Activated CD8-positive, alpha-beta T cell treated with anti-CD3 and anti-CD28 coated beads for 36 hours (primary cell): ENCODE results near the gene VPS39. TPM values are rescaled to one million over a fixed set of nuclear protein-coding genes. Genes with fewer than 3 reads are reported as not detected.

Experiments
- ATAC-seq: fragments of 200-7000 bp; cut with Tn5 transposase; one replicate; pipeline ENCODE4 v1.10.0; 2021; ENCODE audit warnings: mild to moderate bottlenecking, moderate library complexity
- CTCF ChIA-PET: fragments of 350-600 bp; sonication (Branson Sonifier 250); formaldehyde crosslinking; loops from one replicate; lab custom pipeline; 2021; ENCODE audit warnings: antibody characterized with exemption; lab: Charles Lee
- POLR2A ChIA-PET: fragments of 350-600 bp; sonication (Branson Sonifier 250); formaldehyde crosslinking; loops from one replicate; lab custom pipeline; 2021; ENCODE audit warnings: antibody characterized with exemption; lab: Charles Lee
- DNase-seq: peaks from one replicate; pipeline ENCODE4 v3.0.0-alpha.2; 2020
- H3K27ac Mint-ChIP-seq: one replicate; pipeline ENCODE4 v1.8.0; 2021; ENCODE audit warnings: mild to moderate bottlenecking, mixed read lengths
- H3K27me3 Mint-ChIP-seq: one replicate; pipeline ENCODE4 v1.8.0; 2021; ENCODE audit warnings: mixed read lengths
- H3K36me3 Mint-ChIP-seq: one replicate; pipeline ENCODE4 v1.8.0; 2021; ENCODE audit warnings: low read depth, mixed read lengths
- H3K4me1 Mint-ChIP-seq: one replicate; pipeline ENCODE4 v1.8.0; 2021; ENCODE audit warnings: low read depth, mixed read lengths
- H3K4me3 Mint-ChIP-seq: one replicate; pipeline ENCODE4 v1.8.0; 2021; ENCODE audit warnings: mild to moderate bottlenecking, moderate library complexity, mixed read lengths
- H3K9me3 Mint-ChIP-seq: one replicate; pipeline ENCODE4 v1.8.0; 2021; ENCODE audit warnings: mixed read lengths
- intact Hi-C: fragments of 100-400 bp; cut with micrococcal nuclease; formaldehyde crosslinking; loops from one replicate; pipeline ENCODE4 v1.10.0; 2022
- total RNA-seq, 2 experiments: library from RNA; stranded (reverse); gene quantifications; one replicate each; pipeline ENCODE4 v1.2.3, GENCODE V29; 2021
- TF ChIP-seq, protein P1 (sequence below): fragments of 200-600 bp; IDR thresholded peaks from one replicate; pipeline ENCODE4 v1.8.0; 2022; ENCODE audit warnings: antibody characterized with exemption, mild to moderate bottlenecking

VPS39 gene
- total RNA-seq, 2 experiments from 2014 or later: 47.3 to 49.8 TPM

DNA sequence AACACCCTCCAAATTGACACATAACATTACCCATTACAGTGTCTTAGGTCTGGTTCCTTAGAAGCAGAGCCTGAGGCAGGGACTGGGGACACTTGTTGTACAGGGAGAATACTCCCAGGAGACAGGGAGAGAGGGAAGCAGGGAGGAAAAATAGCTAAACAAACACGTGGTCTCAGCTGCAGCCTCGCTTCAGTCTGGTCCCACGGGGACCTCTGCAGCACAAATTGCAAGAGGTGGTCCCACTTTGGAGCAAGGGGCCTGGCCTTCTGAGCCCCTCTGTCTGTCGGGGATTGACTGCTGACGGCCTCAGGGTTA, 88.7 kb downstream of the VPS39 start:
- DNase-seq: no peak
- Mint-ChIP-seq H3K9me3 (no peaks in the 10 kb centered on the region), H3K27me3 (no peaks in the 10 kb centered on the region), H3K27ac (no peak overlapping the region), H3K4me3 (no peak overlapping the region), H3K36me3 (no peaks in the 10 kb centered on the region), H3K4me1 (no peaks in the 10 kb centered on the region)
- POLR2A ChIA-PET: no interaction called here
- ATAC-seq: no peak
- intact Hi-C loops: no loop called here
- CTCF ChIA-PET: interaction anchor here (1.6 kb wide), 1 partner anchor 18 kb away, joined by 7 read pairs; no protein-coding TSS in a partner anchor
- TF ChIP-seq, protein P1, sequence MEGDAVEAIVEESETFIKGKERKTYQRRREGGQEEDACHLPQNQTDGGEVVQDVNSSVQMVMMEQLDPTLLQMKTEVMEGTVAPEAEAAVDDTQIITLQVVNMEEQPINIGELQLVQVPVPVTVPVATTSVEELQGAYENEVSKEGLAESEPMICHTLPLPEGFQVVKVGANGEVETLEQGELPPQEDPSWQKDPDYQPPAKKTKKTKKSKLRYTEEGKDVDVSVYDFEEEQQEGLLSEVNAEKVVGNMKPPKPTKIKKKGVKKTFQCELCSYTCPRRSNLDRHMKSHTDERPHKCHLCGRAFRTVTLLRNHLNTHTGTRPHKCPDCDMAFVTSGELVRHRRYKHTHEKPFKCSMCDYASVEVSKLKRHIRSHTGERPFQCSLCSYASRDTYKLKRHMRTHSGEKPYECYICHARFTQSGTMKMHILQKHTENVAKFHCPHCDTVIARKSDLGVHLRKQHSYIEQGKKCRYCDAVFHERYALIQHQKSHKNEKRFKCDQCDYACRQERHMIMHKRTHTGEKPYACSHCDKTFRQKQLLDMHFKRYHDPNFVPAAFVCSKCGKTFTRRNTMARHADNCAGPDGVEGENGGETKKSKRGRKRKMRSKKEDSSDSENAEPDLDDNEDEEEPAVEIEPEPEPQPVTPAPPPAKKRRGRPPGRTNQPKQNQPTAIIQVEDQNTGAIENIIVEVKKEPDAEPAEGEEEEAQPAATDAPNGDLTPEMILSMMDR: no peak

DNA sequence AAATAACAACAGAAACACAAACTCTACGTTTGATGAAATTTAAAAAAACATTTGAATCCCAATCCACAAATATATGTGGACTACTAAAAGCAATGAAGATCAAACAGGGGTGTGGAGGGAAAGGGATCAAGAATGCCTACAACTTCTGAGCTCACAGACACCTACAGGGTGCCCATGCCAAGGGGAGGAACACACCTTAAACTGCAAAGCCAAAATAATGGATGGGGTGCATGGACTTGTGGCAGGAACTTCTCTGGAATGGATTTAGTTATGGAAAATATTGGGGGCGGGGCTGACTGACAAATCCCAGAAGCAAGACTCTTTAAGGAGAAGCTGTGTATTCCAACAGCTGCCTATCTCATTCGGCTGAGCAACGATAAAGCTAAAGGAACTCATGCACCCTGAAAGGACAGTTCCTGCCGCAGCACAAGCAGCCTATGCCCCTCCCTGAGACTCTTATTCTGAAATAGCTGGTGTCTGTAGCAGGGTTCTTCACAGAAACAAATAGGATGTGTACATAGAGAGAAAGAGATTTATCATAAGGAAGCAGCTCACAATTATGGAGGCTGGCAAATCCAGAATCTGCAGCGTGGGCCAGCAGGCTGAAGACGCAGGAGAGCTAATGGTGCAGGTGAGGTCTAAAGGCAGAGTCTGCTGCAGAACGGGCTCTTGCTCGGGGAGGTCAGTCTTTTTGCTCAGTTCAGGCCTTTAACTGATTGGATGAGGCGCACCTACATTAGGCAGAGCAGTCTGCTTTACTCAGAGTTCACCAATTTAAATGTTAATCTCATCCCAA, 89.3 kb downstream of the VPS39 start:
- intact Hi-C loops: no loop called here
- Mint-ChIP-seq H3K36me3 (no peaks in the 10 kb centered on the region), H3K27me3 (no peaks in the 10 kb centered on the region), H3K27ac (no peak overlapping the region), H3K4me1 (no peaks in the 10 kb centered on the region), H3K4me3 (no peak overlapping the region), H3K9me3 (no peaks in the 10 kb centered on the region)
- ChIA-PET POLR2A (no interaction called here), CTCF (interaction anchor here (1.0 to 1.6 kb wide), 2 partner anchors 19 to 35 kb away, joined by 4 to 7 read pairs; no protein-coding TSS in a partner anchor)
- ATAC-seq (no peak), DNase-seq (no peak)
- TF ChIP-seq, protein P1: no peak

DNA sequence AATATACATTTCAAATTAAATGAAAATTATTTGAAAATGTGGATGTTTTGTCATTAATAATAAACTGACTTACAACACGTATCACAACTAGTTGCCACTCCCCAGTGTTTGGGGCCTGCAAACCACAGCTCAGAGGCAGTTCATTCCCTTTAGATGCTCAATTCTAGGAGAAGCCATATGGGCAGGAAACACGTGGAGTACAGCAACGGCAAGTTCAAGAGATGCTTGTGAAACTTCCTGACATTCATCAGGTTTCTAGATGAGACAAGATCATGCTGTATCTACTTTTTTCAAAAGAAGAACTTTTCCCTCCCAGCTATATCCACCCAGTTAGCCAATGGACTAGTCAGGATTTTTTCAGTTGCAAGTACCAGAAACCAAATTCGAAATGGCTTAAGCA, 96.2 kb downstream of the VPS39 start:
- no peaks in the 10 kb centered on the region for H3K36me3 Mint-ChIP-seq
- peaks cover 14% of the 10 kb centered on the region for H3K27me3 Mint-ChIP-seq
- H3K9me3 Mint-ChIP-seq: peaks cover 5% of the 10 kb centered on the region
- no peak overlapping the region for H3K4me3 Mint-ChIP-seq
- TF ChIP-seq, protein P1: no peak
- DNase-seq: no peak
- intact Hi-C loops: no loop called here
- ChIA-PET POLR2A (interaction anchor here (1.5 kb wide), 1 partner anchor 11 kb away, joined by 5 read pairs; no protein-coding TSS in a partner anchor), CTCF (interaction anchor here (2.1 kb wide), 1 partner anchor 26 kb away, joined by 5 read pairs; no protein-coding TSS in a partner anchor)
- H3K27ac Mint-ChIP-seq: no peak overlapping the region
- ATAC-seq: peak; percentile 18
- H3K4me1 Mint-ChIP-seq: peaks cover 7% of the 10 kb centered on the region

DNA sequence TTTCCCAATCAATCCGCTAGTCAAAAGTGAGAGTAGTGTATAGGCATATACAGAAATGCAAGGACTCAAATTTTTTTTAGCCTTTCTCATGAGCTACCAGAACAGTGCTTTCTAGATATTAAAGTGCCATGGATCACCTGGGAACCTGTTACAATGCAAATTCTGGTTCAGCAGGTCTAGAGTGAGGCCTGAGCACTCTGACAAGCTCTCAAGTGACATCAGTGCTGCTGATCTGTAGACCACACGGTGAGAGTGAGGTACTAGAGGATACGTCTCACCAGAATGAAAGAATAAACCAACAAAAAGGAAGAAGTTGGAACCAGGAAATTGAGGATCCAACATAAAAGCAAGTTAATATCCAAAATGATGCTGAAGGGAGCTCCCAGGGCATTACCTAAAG, 97.7 kb downstream of the VPS39 start:
- no peak for ATAC-seq
- POLR2A ChIA-PET: no interaction called here
- H3K9me3 Mint-ChIP-seq: peaks cover 5% of the 10 kb centered on the region

More for the DNA sequence above, 97.7 kb downstream of the VPS39 start:
- CTCF ChIA-PET: interaction anchor here (1.1 to 2.1 kb wide), 3 partner anchors 25 to 27 kb away, joined by 4 to 5 read pairs (median 5); no protein-coding TSS in a partner anchor
- Mint-ChIP-seq H3K4me1 (peaks cover 7% of the 10 kb centered on the region), H3K27ac (no peak overlapping the region), H3K36me3 (no peaks in the 10 kb centered on the region), H3K4me3 (no peak overlapping the region), H3K27me3 (peaks cover 14% of the 10 kb centered on the region)
- no peak for DNase-seq
- intact Hi-C loops: no loop called here
- TF ChIP-seq, protein P1: no peak
